GM12892 (cell line): ENCODE measurements around the gene KIF5C.

Source experiments
- POLR2A ChIP-seq: IDR thresholded peaks from 2 replicates; pipeline ENCODE4 v1.6.1; 2011; ENCODE audit warnings: low read depth, low read length, control low read depth
- POLR2AphosphoS5 ChIP-seq: IDR thresholded peaks from 2 replicates; pipeline ENCODE4 v1.6.1; 2011; ENCODE audit warnings: low read depth, low read length, control low read depth

GRCh38 chr2:148926291-148926961, 51.4 kb downstream of the KIF5C start:
- TF ChIP-seq POLR2A (no peak), POLR2AphosphoS5 (no peak)
